SU-DHL-6 (cell line): ENCODE measurements around the gene KCND3.

Experiments
- H2AFZ ChIP-seq: fragments of 200-600 bp; sonication (generic); 2 replicates; pipeline ENCODE4 v1.6.1; 2014; ENCODE audit warnings: low read depth, mild to moderate bottlenecking, moderate library complexity, mixed read lengths, antibody characterized with exemption, low read length; ENCODE audit not compliant: severe bottlenecking
- H3F3A ChIP-seq: fragments of 200-600 bp; shearing (Covaris generic); 2 replicates; pipeline ENCODE4 v1.6.0; 2016; ENCODE audit warnings: antibody characterized with exemption, mild to moderate bottlenecking; ENCODE audit not compliant: insufficient read depth
- H3K27ac ChIP-seq: fragments of 200-600 bp; sonication (generic); 2 replicates; pipeline ENCODE4 v1.5.1; 2016; ENCODE audit warnings: low read depth, mild to moderate bottlenecking, low read length, moderate library complexity, mixed read lengths
- H3K27me3 ChIP-seq: fragments of 200-600 bp; sonication (generic), shearing (Covaris generic); 2 replicates; pipeline ENCODE4 v1.6.0; 2014; ENCODE audit warnings: mild to moderate bottlenecking, low read length
- H3K36me3 ChIP-seq: fragments of 200-600 bp; sonication (generic); 2 replicates; pipeline ENCODE4 v1.6.1; 2014; ENCODE audit warnings: mild to moderate bottlenecking, low read length, mixed read lengths
- H3K4me2 ChIP-seq: fragments of 300-600, 200-600 bp; shearing (Covaris generic), sonication (generic); 2 replicates; pipeline ENCODE4 v1.6.0; 2014; ENCODE audit warnings: low read length, low read depth, mild to moderate bottlenecking; ENCODE audit not compliant: poor library complexity, severe bottlenecking
- H3K4me3 ChIP-seq: fragments of 200-600 bp; sonication (generic); 2 replicates; pipeline ENCODE4 v1.5.1; 2014; ENCODE audit warnings: antibody characterized with exemption, low read length, mild to moderate bottlenecking, mixed read lengths; ENCODE audit not compliant: insufficient read depth, poor library complexity, severe bottlenecking
- H3K79me2 ChIP-seq: fragments of 200-600 bp; sonication (generic); 2 replicates; pipeline ENCODE4 v1.6.1; 2014; ENCODE audit warnings: mild to moderate bottlenecking, low read length, moderate library complexity; ENCODE audit not compliant: insufficient read depth
- H3K9ac ChIP-seq: fragments of 200-600 bp; sonication (generic); 2 replicates; pipeline ENCODE4 v1.7.0; 2014; ENCODE audit warnings: mild to moderate bottlenecking, low read length
- H3K9me2 ChIP-seq: fragments of 200-600 bp; sonication (generic); replicated peaks from 2 replicates; pipeline ENCODE4 v1.6.1; 2014; ENCODE audit warnings: low read length; ENCODE audit not compliant: insufficient read depth
- H3K9me3 ChIP-seq: fragments of 200-600 bp; sonication (generic); 2 replicates; pipeline ENCODE4 v1.6.1; 2014; ENCODE audit warnings: low read length, mixed read lengths; ENCODE audit not compliant: insufficient read depth
- H4K20me1 ChIP-seq: fragments of 200-600 bp; sonication (generic); 2 replicates; pipeline ENCODE4 v1.6.1; 2014; ENCODE audit warnings: low read depth, mild to moderate bottlenecking, antibody characterized with exemption, low read length, moderate library complexity, mixed read lengths
- EZH2phosphoT487 ChIP-seq: fragments of 200-600 bp; sonication (generic), shearing (Covaris generic); conservative IDR thresholded peaks from 2 replicates; pipeline ENCODE4 v1.6.1; 2018; ENCODE audit warnings: mild to moderate bottlenecking, antibody characterized with exemption, low read length, moderate library complexity, mixed read lengths
- TF ChIP-seq, protein P1 (sequence below): fragments of 200-600 bp; sonication (generic); IDR thresholded peaks from one replicate; pipeline ENCODE4 v1.5.1; 2017; ENCODE audit warnings: antibody characterized with exemption, mild to moderate bottlenecking, low read length, moderate library complexity; ENCODE audit not compliant: insufficient read depth, poor library complexity, severe bottlenecking

KCND3 gene

DNA sequence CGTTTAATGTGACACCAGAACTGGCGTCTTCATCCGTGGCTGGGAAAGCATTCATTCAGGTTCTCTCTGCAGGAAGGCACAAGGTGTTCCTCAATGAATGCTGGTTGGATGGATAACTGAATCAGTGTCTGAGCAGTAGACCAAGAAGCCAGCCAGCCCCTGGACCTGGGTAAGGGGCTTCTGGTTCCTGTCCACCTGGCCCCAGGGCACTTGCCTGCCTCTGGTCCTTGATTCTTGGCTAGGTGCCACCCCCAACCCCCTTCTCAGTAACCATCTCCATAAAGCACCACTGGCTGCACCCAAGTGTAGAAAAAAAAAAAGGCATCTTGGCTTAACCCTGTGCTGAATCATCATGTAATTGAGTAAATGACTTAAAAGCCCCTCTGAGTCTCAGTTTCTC lies 59.1 kb downstream of the KCND3 start:
- no peaks in the 10 kb centered on the region for H3K36me3 ChIP-seq
- no peaks in the 10 kb centered on the region for H3F3A ChIP-seq
- TF ChIP-seq, protein P1, sequence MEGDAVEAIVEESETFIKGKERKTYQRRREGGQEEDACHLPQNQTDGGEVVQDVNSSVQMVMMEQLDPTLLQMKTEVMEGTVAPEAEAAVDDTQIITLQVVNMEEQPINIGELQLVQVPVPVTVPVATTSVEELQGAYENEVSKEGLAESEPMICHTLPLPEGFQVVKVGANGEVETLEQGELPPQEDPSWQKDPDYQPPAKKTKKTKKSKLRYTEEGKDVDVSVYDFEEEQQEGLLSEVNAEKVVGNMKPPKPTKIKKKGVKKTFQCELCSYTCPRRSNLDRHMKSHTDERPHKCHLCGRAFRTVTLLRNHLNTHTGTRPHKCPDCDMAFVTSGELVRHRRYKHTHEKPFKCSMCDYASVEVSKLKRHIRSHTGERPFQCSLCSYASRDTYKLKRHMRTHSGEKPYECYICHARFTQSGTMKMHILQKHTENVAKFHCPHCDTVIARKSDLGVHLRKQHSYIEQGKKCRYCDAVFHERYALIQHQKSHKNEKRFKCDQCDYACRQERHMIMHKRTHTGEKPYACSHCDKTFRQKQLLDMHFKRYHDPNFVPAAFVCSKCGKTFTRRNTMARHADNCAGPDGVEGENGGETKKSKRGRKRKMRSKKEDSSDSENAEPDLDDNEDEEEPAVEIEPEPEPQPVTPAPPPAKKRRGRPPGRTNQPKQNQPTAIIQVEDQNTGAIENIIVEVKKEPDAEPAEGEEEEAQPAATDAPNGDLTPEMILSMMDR: no peak
- TF ChIP-seq EZH2phosphoT487: no peak
- H2AFZ ChIP-seq: no peak overlapping the region
- no peak overlapping the region for H3K27ac ChIP-seq
- H3K9me3 ChIP-seq: no peaks in the 10 kb centered on the region
- no peaks in the 10 kb centered on the region for H4K20me1 ChIP-seq
- H3K4me3 ChIP-seq: no peak overlapping the region
- H3K27me3 ChIP-seq: no peaks in the 10 kb centered on the region
- no peaks in the 10 kb centered on the region for H3K9me2 ChIP-seq
- no peak overlapping the region for H3K9ac ChIP-seq
- no peak overlapping the region for H3K4me2 ChIP-seq
- no peaks in the 10 kb centered on the region for H3K79me2 ChIP-seq

DNA sequence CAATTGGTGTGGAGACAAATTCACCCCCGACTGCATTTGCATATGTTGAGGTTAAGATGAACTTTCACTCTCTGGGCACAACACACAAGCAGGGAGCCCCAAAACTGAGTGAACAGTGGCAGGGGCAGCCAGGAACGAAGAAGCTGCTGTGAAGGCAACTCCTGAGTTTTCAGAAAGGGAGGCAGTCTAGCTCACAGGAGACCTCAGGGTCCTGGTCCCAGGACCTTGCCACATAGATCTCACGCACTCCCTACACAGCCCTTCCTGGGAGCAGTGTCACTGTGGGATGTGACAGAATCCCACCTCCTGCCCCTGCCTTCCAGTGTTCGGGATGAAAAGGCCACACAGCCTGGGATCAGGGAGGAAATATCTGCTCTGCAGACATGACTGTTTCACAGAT lies 60.9 kb downstream of the KCND3 start:
- H2AFZ ChIP-seq: no peak overlapping the region
- no peaks in the 10 kb centered on the region for H3K27me3 ChIP-seq
- H3K4me3 ChIP-seq: no peak overlapping the region

DNA sequence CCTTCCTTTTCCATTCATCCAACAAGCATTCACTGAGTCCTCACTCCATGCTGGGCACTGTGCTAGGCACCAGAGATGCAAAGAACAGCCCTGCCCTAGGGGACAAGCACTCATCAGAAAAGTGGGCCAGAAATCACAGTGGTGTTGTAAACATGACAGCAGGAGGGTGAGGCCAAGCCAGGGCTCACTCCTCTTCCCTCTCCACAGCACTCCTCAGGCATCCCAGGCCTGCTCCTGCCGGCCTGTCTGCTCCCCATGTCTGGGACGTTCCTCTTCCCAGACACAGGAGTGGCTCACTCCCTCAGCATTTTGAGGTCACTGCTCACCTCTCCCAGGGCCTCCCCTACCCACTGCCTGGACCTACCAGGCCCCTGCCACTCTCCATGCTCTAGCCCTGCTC lies 61.8 kb downstream of the KCND3 start:
- Histone ChIP-seq H3K36me3 (no peaks in the 10 kb centered on the region), H3K27me3 (no peaks in the 10 kb centered on the region), H2AFZ (no peak overlapping the region), H4K20me1 (no peaks in the 10 kb centered on the region), H3K27ac (no peak overlapping the region), H3K4me3 (no peak overlapping the region), H3K9me2 (no peaks in the 10 kb centered on the region), H3K4me2 (no peak overlapping the region), H3K9ac (no peak overlapping the region), H3K9me3 (no peaks in the 10 kb centered on the region), H3F3A (no peaks in the 10 kb centered on the region), H3K79me2 (no peaks in the 10 kb centered on the region)
- TF ChIP-seq, protein P1: no peak
- TF ChIP-seq EZH2phosphoT487: no peak

More for the DNA sequence above, 60.9 kb downstream of the KCND3 start:
- no peaks in the 10 kb centered on the region for H3K79me2 ChIP-seq
- H3K27ac ChIP-seq: no peak overlapping the region
- no peak overlapping the region for H3K9ac ChIP-seq
- TF ChIP-seq EZH2phosphoT487: no peak
- TF ChIP-seq, protein P1: no peak
- H3K9me2 ChIP-seq: no peaks in the 10 kb centered on the region
- no peaks in the 10 kb centered on the region for H3F3A ChIP-seq
- no peaks in the 10 kb centered on the region for H4K20me1 ChIP-seq
- H3K9me3 ChIP-seq: no peaks in the 10 kb centered on the region
- no peak overlapping the region for H3K4me2 ChIP-seq
- H3K36me3 ChIP-seq: no peaks in the 10 kb centered on the region

DNA sequence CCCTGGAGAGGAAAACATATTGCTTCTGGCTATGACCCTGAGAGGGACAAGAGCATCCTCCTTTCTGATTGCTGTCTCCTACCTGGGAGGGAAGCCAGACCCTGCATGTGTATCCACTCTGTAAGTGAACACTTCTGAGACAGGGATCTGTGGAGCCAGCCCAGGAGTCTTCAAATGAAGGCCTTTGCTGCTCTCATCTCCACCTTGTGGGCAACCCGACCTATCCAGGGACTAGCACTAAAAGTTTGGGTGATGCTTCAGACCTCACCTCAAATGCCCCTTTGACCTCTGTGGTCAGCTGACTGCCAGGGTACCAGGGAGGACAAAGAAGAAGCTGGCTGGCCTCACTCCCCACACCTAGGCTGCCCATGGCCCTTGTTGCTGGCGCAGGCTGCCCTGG lies 64.7 kb downstream of the KCND3 start:
- no peak overlapping the region for H3K9ac ChIP-seq
- no peaks in the 10 kb centered on the region for H3K36me3 ChIP-seq
- H3K9me2 ChIP-seq: no peaks in the 10 kb centered on the region
- H4K20me1 ChIP-seq: no peaks in the 10 kb centered on the region
- no peaks in the 10 kb centered on the region for H3K9me3 ChIP-seq
- no peak overlapping the region for H2AFZ ChIP-seq
- H3K4me2 ChIP-seq: no peak overlapping the region
- H3F3A ChIP-seq: no peaks in the 10 kb centered on the region
- no peaks in the 10 kb centered on the region for H3K79me2 ChIP-seq
- TF ChIP-seq, protein P1: no peak
- no peak for TF ChIP-seq EZH2phosphoT487
- no peak overlapping the region for H3K4me3 ChIP-seq
- H3K27me3 ChIP-seq: no peaks in the 10 kb centered on the region
- H3K27ac ChIP-seq: no peak overlapping the region
